ENCODE measurements around the gene ZNF14. TPM values are rescaled to one million over a fixed set of nuclear protein-coding genes. Genes with fewer than 3 reads are reported as not detected.
"Not testable (repeated sequence)": the region's sequence is repeated elsewhere in the genome, so short reads cannot be mapped to it uniquely, and the experiment has no call there.

The ZNF14 gene
- polyA plus RNA-seq, 2 donors = 2.2 to 2.3 TPM

DNA sequence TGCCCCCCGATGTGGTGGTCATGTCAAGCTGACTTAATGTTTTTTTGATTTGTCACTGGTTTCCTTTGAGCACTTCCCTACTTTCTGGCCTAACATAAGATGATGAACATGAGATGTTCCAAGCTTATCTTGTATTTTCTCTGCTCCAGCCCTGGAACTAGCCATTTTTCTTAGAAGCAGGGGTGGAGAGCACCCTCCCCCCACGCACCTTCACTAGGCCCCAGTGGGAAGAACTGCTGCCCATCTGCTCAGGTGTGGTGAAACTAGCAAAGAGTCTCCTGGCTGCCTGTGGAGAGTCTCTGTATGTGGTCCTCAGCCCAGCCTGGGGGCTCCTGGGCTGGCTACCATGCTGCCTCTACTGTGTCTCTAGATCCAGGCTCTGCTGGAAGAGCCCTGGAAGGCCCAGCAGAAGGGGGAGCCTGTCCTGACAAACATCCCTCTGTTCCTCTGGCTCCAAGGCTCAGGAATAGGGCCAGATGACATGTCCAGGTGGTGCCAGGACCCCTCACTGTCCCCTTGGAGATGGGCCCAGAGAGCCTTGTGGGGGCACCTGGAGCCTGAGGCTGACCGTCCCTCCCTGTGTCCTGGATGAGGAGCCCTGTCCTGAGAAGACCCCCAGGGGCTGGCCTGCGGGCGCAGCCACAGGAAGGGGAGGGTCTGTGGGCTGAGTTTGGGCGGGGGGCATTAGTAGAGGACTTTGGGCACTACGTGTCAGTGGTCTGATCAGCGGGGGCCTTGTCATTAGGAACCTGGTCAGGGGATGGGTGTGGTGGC is 4.8 kb upstream of the ZNF14 start:
- Histone ChIP-seq H3K36me3 (ENCODE audit: control insufficient read depth in 2 of 2, insufficient read depth in 2 of 2, low read length in 1 of 2) (no peaks in the 10 kb centered on the region), H3K4me1 (ENCODE audit: control insufficient read depth in 2 of 2, insufficient read depth in 2 of 2, low read length in 1 of 2) (no peaks in the 10 kb centered on the region), H3K27ac (ENCODE audit: low read depth in 2 of 2, low read length in 1 of 2) (no peak overlapping the region), H3K4me3 (ENCODE audit: low read depth in 1 of 2, low read length in 2 of 2) (no peak overlapping the region), H3K9me3 (ENCODE audit: control insufficient read depth in 2 of 2, insufficient read depth in 1 of 2, low read depth in 1 of 2, low read length in 1 of 2) (peaks cover 0 to 18% of the 10 kb centered on the region in 2 donors), H3K27me3 (ENCODE audit: control insufficient read depth in 1 of 2, insufficient read depth in 2 of 2, low read length in 2 of 2) (no peaks in the 10 kb centered on the region)
- 81 to 85% methylated on average over 8 of the region's 8 CpGs for WGBS, 2 donors

DNA sequence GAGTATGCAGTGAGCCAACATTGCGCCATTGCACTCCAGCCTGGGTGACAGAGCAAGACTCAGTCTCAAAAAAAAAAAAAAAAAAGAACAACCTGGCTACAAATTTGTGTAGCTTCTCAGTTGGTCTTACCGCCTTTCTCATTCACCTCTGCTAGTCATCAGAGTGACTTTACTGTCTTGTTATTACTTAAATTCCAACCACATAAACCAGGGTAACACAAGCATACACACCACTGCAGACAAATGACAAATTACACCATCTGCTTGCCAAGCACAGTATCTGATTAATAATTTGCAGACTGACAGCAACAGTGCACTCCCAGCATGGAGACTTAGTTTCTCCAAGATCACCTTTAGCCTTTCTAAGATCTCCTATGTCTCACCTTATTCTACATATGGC is 11.0 kb downstream of the ZNF14 start:
- Histone ChIP-seq H3K4me1 (ENCODE audit: control insufficient read depth in 2 of 2, insufficient read depth in 2 of 2, low read length in 1 of 2) (no peaks in the 10 kb centered on the region), H3K4me3 (ENCODE audit: low read depth in 1 of 2, low read length in 2 of 2) (no peak overlapping the region), H3K9me3 (ENCODE audit: control insufficient read depth in 2 of 2, insufficient read depth in 1 of 2, low read depth in 1 of 2, low read length in 1 of 2) (peaks cover 11 to 15% of the 10 kb centered on the region in 2 donors), H3K27me3 (ENCODE audit: control insufficient read depth in 1 of 2, insufficient read depth in 2 of 2, low read length in 2 of 2) (no peaks in the 10 kb centered on the region), H3K36me3 (ENCODE audit: control insufficient read depth in 2 of 2, insufficient read depth in 2 of 2, low read length in 1 of 2) (no peaks in the 10 kb centered on the region), H3K27ac (ENCODE audit: low read depth in 2 of 2, low read length in 1 of 2) (no peak overlapping the region)
- WGBS, 2 donors = 93 to 98% methylated on average over 2 of the region's 2 CpGs

GRCh38 chr19:19719798-19720197 is 13.1 kb downstream of the ZNF14 start:
- H3K4me3 ChIP-seq (ENCODE audit: low read depth in 1 of 2, low read length in 2 of 2) = no peak overlapping the region
- no peak overlapping the region for H3K27ac ChIP-seq (ENCODE audit: low read depth in 2 of 2, low read length in 1 of 2)
- H3K27me3 ChIP-seq (ENCODE audit: control insufficient read depth in 1 of 2, insufficient read depth in 2 of 2, low read length in 2 of 2) = no peaks in the 10 kb centered on the region
- peaks cover 18 to 23% of the 10 kb centered on the region in 2 donors for H3K9me3 ChIP-seq (ENCODE audit: control insufficient read depth in 2 of 2, insufficient read depth in 1 of 2, low read depth in 1 of 2, low read length in 1 of 2)
- WGBS, 2 donors = 97 to 98% methylated on average over 2 of the region's 2 CpGs
- no peaks in the 10 kb centered on the region for H3K36me3 ChIP-seq (ENCODE audit: control insufficient read depth in 2 of 2, insufficient read depth in 2 of 2, low read length in 1 of 2)
- H3K4me1 ChIP-seq (ENCODE audit: control insufficient read depth in 2 of 2, insufficient read depth in 2 of 2, low read length in 1 of 2) = no peaks in the 10 kb centered on the region

DNA sequence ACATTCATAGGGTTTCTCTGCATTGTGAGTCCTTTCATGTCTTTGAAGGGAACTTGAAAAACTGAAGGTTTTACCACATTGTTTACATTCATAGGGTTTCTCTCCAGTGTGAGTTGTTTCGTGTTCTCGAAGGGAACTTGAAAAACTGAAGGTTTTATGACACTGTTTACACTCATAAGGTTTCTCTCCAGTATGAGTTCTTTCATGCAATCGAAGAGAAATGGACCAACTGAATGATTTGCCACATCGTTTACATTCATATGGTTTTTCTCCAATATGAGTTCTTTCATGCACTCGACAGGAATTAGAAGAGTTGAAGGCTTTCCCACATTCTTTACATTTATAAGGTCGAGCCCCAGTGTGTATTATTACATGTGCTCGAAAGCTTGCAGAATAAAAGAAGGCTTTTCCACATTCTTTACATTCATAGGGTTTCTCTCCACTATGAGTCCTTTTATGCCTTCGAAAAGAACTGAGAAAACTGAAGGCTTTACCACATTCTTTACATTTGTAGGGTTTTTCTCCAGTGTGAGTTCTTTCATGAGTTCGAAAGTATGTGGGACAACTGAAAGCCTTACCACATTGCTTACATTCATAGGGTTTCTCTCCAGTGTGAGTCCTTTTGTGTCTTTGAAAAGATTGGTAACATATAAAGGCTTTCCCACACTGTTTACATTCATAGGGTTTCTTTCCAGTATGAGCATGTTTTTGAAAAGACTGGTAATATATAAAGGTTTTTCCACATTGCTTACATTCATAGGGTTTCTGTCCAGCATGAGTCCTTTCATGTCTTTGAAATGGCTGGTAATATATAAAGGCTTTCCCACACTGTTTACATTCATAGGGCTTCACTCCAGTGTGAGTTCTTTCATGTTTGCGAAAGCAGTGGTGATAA is 20.7 kb downstream of the ZNF14 start:
- no peak overlapping the region for H3K27ac ChIP-seq (ENCODE audit: low read depth in 2 of 2, low read length in 1 of 2)
- 98 to 99% methylated on average over 10 of the region's 10 CpGs for WGBS, 2 donors
- peaks cover 6 to 16% of the 10 kb centered on the region in 2 donors for H3K36me3 ChIP-seq (ENCODE audit: control insufficient read depth in 2 of 2, insufficient read depth in 2 of 2, low read length in 1 of 2)
- peaks cover 29 to 37% of the 10 kb centered on the region in 2 donors for H3K9me3 ChIP-seq (ENCODE audit: control insufficient read depth in 2 of 2, insufficient read depth in 1 of 2, low read depth in 1 of 2, low read length in 1 of 2)
- H3K4me1 ChIP-seq (ENCODE audit: control insufficient read depth in 2 of 2, insufficient read depth in 2 of 2, low read length in 1 of 2) = no peaks in the 10 kb centered on the region
- no peaks in the 10 kb centered on the region for H3K27me3 ChIP-seq (ENCODE audit: control insufficient read depth in 1 of 2, insufficient read depth in 2 of 2, low read length in 2 of 2)
- no peak overlapping the region for H3K4me3 ChIP-seq (ENCODE audit: low read depth in 1 of 2, low read length in 2 of 2)

DNA sequence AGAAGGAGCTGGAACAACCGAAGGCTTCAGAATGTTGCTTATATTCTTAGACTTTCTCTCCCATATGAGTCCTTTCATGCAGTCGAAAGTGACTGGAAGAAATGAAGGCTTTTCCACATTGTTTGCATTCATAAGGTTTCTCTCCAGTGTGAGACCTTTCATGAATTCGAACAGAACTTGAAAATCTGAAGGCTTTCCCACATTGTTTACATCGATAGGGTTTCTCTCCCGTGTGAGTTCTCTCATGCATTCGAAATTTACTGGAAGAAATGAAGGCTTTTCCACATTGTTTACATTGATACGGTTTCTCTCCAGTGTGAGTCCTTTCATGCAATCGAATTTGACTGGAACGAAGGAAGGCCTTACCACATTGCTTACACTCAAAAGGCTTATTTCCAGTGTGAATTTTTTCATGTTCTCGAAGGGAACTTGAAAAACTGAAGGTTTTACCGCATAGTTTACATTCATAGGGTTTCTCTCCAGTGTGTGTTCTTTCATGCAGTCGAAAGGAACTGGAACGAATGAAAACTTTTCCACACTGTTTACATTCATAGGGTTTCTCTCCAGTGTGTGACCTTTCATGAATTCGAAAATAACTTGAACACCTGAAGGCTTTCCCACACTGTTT is 21.5 kb downstream of the ZNF14 start:
- Histone ChIP-seq H3K4me1 (ENCODE audit: control insufficient read depth in 2 of 2, insufficient read depth in 2 of 2, low read length in 1 of 2) (no peaks in the 10 kb centered on the region), H3K4me3 (ENCODE audit: low read depth in 1 of 2, low read length in 2 of 2) (no peak overlapping the region), H3K9me3 (ENCODE audit: control insufficient read depth in 2 of 2, insufficient read depth in 1 of 2, low read depth in 1 of 2, low read length in 1 of 2) (peaks cover 27 to 36% of the 10 kb centered on the region in 2 donors), H3K27me3 (ENCODE audit: control insufficient read depth in 1 of 2, insufficient read depth in 2 of 2, low read length in 2 of 2) (no peaks in the 10 kb centered on the region), H3K27ac (ENCODE audit: low read depth in 2 of 2, low read length in 1 of 2) (no peak overlapping the region), H3K36me3 (ENCODE audit: control insufficient read depth in 2 of 2, insufficient read depth in 2 of 2, low read length in 1 of 2) (peaks cover 6 to 16% of the 10 kb centered on the region in 2 donors)
- WGBS, 2 donors = 97 to 98% methylated on average over 14 of the region's 14 CpGs

GRCh38 chr19:19710506-19710905 is 22.4 kb downstream of the ZNF14 start:
- H3K4me3 ChIP-seq (ENCODE audit: low read depth in 1 of 2, low read length in 2 of 2) = no peak overlapping the region
- H3K27me3 ChIP-seq (ENCODE audit: control insufficient read depth in 1 of 2, insufficient read depth in 2 of 2, low read length in 2 of 2) = no peaks in the 10 kb centered on the region
- no peaks in the 10 kb centered on the region for H3K4me1 ChIP-seq (ENCODE audit: control insufficient read depth in 2 of 2, insufficient read depth in 2 of 2, low read length in 1 of 2)
- 95 to 99% methylated on average over 2 of the region's 2 CpGs for WGBS, 2 donors
- peaks cover 6 to 16% of the 10 kb centered on the region in 2 donors for H3K36me3 ChIP-seq (ENCODE audit: control insufficient read depth in 2 of 2, insufficient read depth in 2 of 2, low read length in 1 of 2)
- H3K9me3 ChIP-seq (ENCODE audit: control insufficient read depth in 2 of 2, insufficient read depth in 1 of 2, low read depth in 1 of 2, low read length in 1 of 2) = peaks cover 27 to 31% of the 10 kb centered on the region in 2 donors
- H3K27ac ChIP-seq (ENCODE audit: low read depth in 2 of 2, low read length in 1 of 2) = no peak overlapping the region

- no peaks in the 10 kb centered on the region for H3K4me1 ChIP-seq (ENCODE audit: control insufficient read depth in 2 of 2, insufficient read depth in 2 of 2, low read length in 1 of 2)
- peaks cover 0 to 3% of the 10 kb centered on the region in 2 donors for H3K36me3 ChIP-seq (ENCODE audit: control insufficient read depth in 2 of 2, insufficient read depth in 2 of 2, low read length in 1 of 2)
- no peak overlapping the region for H3K4me3 ChIP-seq (ENCODE audit: low read depth in 1 of 2, low read length in 2 of 2)
- H3K9me3 ChIP-seq (ENCODE audit: control insufficient read depth in 2 of 2, insufficient read depth in 1 of 2, low read depth in 1 of 2, low read length in 1 of 2) = peaks cover 26 to 33% of the 10 kb centered on the region in 2 donors
- H3K27me3 ChIP-seq (ENCODE audit: control insufficient read depth in 1 of 2, insufficient read depth in 2 of 2, low read length in 2 of 2) = no peaks in the 10 kb centered on the region
- no peak overlapping the region for H3K27ac ChIP-seq (ENCODE audit: low read depth in 2 of 2, low read length in 1 of 2)
- 90 to 92% methylated on average over 6 of the region's 6 CpGs for WGBS, 2 donors
Measured at GRCh38 chr19:19704836-19705235, 28.1 kb downstream of the ZNF14 start.

GRCh38 chr19:19700493-19700892 is 32.4 kb downstream of the ZNF14 start:
- H3K9me3 ChIP-seq (ENCODE audit: control insufficient read depth in 2 of 2, insufficient read depth in 1 of 2, low read depth in 1 of 2, low read length in 1 of 2) = peaks cover 6 to 11% of the 10 kb centered on the region in 2 donors
- H3K4me1 ChIP-seq (ENCODE audit: control insufficient read depth in 2 of 2, insufficient read depth in 2 of 2, low read length in 1 of 2); H3K4me3 ChIP-seq (ENCODE audit: low read depth in 1 of 2, low read length in 2 of 2); H3K27me3 ChIP-seq (ENCODE audit: control insufficient read depth in 1 of 2, insufficient read depth in 2 of 2, low read length in 2 of 2); H3K36me3 ChIP-seq (ENCODE audit: control insufficient read depth in 2 of 2, insufficient read depth in 2 of 2, low read length in 1 of 2); H3K27ac ChIP-seq (ENCODE audit: low read depth in 2 of 2, low read length in 1 of 2): not testable (repeated sequence)
- WGBS, 2 donors = 84 to 90% methylated on average over 1 of the region's 1 CpG

DNA sequence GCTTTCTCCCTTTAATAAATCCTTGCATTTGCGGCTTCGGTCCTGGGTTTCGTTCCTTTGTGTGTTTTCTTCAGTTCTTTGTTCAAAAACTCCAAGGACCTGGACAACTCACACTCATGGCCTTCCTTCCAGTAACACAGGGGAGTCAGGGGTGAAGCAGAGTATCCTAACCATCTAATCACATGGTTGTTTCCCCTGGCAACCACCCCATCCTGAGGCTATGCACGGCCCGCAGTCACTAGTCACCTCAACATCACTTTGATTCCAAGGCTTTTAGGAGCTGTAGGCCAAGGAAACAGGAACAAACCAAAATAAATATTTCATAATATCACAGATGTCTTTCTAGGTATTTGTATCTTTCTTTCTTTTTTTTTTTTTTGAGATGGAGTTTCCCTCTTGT is 35.3 kb downstream of the ZNF14 start:
- Histone ChIP-seq H3K4me1 (ENCODE audit: control insufficient read depth in 2 of 2, insufficient read depth in 2 of 2, low read length in 1 of 2) (no peaks in the 10 kb centered on the region), H3K9me3 (ENCODE audit: control insufficient read depth in 2 of 2, insufficient read depth in 1 of 2, low read depth in 1 of 2, low read length in 1 of 2) (peaks cover 0 to 2% of the 10 kb centered on the region in 2 donors)
- WGBS, 2 donors = 89 to 94% methylated on average over 5 of the region's 5 CpGs

More for the DNA sequence above, 35.3 kb downstream of the ZNF14 start:
- Histone ChIP-seq H3K27ac (ENCODE audit: low read depth in 2 of 2, low read length in 1 of 2) (no peak overlapping the region), H3K27me3 (ENCODE audit: control insufficient read depth in 1 of 2, insufficient read depth in 2 of 2, low read length in 2 of 2) (no peaks in the 10 kb centered on the region), H3K36me3 (ENCODE audit: control insufficient read depth in 2 of 2, insufficient read depth in 2 of 2, low read length in 1 of 2) (no peaks in the 10 kb centered on the region), H3K4me3 (ENCODE audit: low read depth in 1 of 2, low read length in 2 of 2) (no peak overlapping the region)
